ENCODE results near the gene TMEM130. TPM values are rescaled to one million over a fixed set of nuclear protein-coding genes. Genes with fewer than 3 reads are reported as not detected.

TMEM130 gene
- total RNA-seq (2021; fragmentation: NEBNext Ultra II Directional; extraction: Animal tissue kit (Norgen Biotek cat#: 25700)) = 10 to 100 TPM in 5 of 6 experiments, 1 to 10 TPM in 1; 5.6 to 13.1 (median 11.8) TPM
- long read RNA-seq, partial matches to known transcripts = 2 of 3 reads
- long read RNA-seq, other reads (novel, unspliced or antisense) = 1 of 3 reads

DNA sequence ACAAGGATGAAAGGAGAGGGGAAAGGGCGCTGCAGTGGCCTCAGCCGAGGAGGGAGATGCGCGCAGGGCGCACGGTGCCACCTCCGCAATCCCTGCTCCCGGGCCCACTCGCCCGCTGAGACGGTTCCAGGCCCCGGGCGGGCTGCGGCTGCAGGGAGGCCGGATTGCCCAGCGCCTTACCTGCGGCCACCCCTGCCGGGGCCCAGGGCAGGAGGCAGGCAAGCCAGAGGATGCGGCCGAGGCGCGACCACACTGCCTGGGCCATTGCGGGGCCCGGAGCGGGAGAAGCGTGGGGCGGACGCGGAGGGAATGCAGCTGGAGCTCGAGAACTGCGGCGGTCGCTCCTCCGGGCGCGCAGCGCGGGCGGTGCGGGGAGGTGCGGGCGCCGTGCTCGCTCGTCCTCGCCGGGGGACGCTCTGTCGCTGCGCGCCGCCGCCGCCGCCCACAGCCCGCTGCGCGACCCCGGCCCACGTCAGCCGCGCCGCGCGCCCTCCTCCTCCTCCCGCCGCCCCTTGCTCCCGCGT, at the start of gene TMEM130:
Gene TMEM130, minus strand, starts transcription at position 418 of the 524 bp plus-strand sequence. Its CDS starts 153 bp downstream, at position 265.
- Mint-ChIP-seq H3K36me3 (ENCODE audit: low read depth) (no peaks in the 10 kb centered on the region), H3K4me1 (ENCODE audit: low read depth) (peaks cover 13% of the 10 kb centered on the region), H3K4me3 (peak within 1 kb of the TSS; percentile 84), H3K9me3 (no peaks in the 10 kb centered on the region), H3K27me3 (ENCODE audit: insufficient read depth) (peaks cover 7% of the 10 kb centered on the region), H3K27ac (no peak within 1 kb of the TSS)
- TF ChIP-seq, protein P1, sequence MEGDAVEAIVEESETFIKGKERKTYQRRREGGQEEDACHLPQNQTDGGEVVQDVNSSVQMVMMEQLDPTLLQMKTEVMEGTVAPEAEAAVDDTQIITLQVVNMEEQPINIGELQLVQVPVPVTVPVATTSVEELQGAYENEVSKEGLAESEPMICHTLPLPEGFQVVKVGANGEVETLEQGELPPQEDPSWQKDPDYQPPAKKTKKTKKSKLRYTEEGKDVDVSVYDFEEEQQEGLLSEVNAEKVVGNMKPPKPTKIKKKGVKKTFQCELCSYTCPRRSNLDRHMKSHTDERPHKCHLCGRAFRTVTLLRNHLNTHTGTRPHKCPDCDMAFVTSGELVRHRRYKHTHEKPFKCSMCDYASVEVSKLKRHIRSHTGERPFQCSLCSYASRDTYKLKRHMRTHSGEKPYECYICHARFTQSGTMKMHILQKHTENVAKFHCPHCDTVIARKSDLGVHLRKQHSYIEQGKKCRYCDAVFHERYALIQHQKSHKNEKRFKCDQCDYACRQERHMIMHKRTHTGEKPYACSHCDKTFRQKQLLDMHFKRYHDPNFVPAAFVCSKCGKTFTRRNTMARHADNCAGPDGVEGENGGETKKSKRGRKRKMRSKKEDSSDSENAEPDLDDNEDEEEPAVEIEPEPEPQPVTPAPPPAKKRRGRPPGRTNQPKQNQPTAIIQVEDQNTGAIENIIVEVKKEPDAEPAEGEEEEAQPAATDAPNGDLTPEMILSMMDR (IDR thresholded peaks at IDR 0.05) = no peak
- no peak for DNase-seq

GRCh38 chr7:98917331-98917730, 47.5 kb upstream of the TMEM130 start:
- H3K27me3 Mint-ChIP-seq (ENCODE audit: insufficient read depth) = no peaks in the 10 kb centered on the region; the same call in 1 of the 2 replicates
- no peak overlapping the region for H3K27ac Mint-ChIP-seq
- no peak overlapping the region for H3K4me3 Mint-ChIP-seq
- no peaks in the 10 kb centered on the region for H3K9me3 Mint-ChIP-seq
- no peak for DNase-seq
- peaks cover 9% of the 10 kb centered on the region for H3K4me1 Mint-ChIP-seq (ENCODE audit: low read depth)
- H3K36me3 Mint-ChIP-seq (ENCODE audit: low read depth) = peaks cover 42% of the 10 kb centered on the region
- TF ChIP-seq, protein P1 (IDR thresholded peaks at IDR 0.05) = no peak

DNA sequence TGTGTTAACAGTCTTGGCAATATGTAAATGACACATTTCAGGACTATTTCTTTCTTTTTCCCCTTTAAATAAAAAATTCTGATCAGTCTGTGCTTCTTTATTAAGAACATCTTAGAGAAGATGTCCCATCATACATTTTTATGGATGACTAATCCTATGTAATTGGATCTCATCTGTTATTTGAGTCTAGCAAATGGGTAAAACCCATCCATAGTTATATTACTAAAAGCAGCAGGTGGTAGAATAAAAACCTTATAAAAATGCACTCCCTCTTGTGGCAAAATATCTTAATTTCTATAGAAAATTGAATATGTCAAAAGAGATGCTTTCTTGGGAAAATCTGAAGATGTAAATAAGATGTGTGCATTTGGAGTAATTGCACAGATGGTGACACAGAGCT, 43.8 kb upstream of the TMEM130 start:
- DNase-seq = peak; percentile 33

GRCh38 chr7:98913026-98913425, 43.2 kb upstream of the TMEM130 start:
- no peak for DNase-seq
- TF ChIP-seq, protein P1 (IDR thresholded peaks at IDR 0.05) = no peak
- H3K4me1 Mint-ChIP-seq (ENCODE audit: low read depth) = peaks cover 7% of the 10 kb centered on the region
- H3K27me3 Mint-ChIP-seq (ENCODE audit: insufficient read depth) = no peaks in the 10 kb centered on the region
- H3K27ac Mint-ChIP-seq = no peak overlapping the region
- no peak overlapping the region for H3K4me3 Mint-ChIP-seq
- peaks cover 35% of the 10 kb centered on the region; the same call in 1 of the 2 replicates for H3K36me3 Mint-ChIP-seq (ENCODE audit: low read depth)
- H3K9me3 Mint-ChIP-seq = no peaks in the 10 kb centered on the region

More for the DNA sequence above, 43.8 kb upstream of the TMEM130 start:
- H3K36me3 Mint-ChIP-seq (ENCODE audit: low read depth) = peaks cover 35% of the 10 kb centered on the region; the same call in 1 of the 2 replicates
- no peaks in the 10 kb centered on the region for H3K9me3 Mint-ChIP-seq
- H3K4me3 Mint-ChIP-seq = no peak overlapping the region
- H3K4me1 Mint-ChIP-seq (ENCODE audit: low read depth) = peaks cover 7% of the 10 kb centered on the region
- H3K27me3 Mint-ChIP-seq (ENCODE audit: insufficient read depth) = no peaks in the 10 kb centered on the region
- no peak overlapping the region for H3K27ac Mint-ChIP-seq
- TF ChIP-seq, protein P1 (IDR thresholded peaks at IDR 0.05) = peak; percentile 60

DNA sequence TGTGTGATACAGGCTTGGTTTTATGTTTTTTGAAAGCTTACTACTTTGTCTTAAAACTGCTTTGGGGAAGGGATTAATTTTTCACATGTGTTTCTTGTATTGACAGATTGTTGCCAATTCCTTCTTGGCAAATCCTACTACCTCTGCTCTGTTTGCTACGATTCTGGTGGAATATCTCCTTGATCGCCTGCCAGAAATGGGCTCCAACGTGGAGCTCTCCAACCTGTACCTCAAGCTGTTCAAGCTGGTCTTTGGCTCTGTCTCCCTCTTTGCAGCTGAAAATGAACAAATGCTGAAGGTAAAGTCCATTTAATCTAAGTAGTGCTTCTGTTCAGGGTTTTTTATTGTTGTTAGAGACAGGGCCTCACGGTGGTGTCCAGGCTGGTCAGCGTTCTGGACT, 42.1 kb upstream of the TMEM130 start:
- H3K9me3 Mint-ChIP-seq = no peaks in the 10 kb centered on the region
- H3K4me1 Mint-ChIP-seq (ENCODE audit: low read depth) = peaks cover 7% of the 10 kb centered on the region
- H3K4me3 Mint-ChIP-seq = no peak overlapping the region
- H3K36me3 Mint-ChIP-seq (ENCODE audit: low read depth) = peaks cover 30% of the 10 kb centered on the region; the same call in 1 of the 2 replicates
- H3K27ac Mint-ChIP-seq = no peak overlapping the region
- no peak for DNase-seq
- no peaks in the 10 kb centered on the region for H3K27me3 Mint-ChIP-seq (ENCODE audit: insufficient read depth)
- TF ChIP-seq, protein P1 (IDR thresholded peaks at IDR 0.05) = no peak
